HCEC 1CT (cell line): ENCODE measurements around the gene NUCB1.
"Not testable (repeated sequence)": the region's sequence is repeated elsewhere in the genome, so short reads cannot be mapped to it uniquely, and the experiment has no call there.

Experiments used
- DNase-seq: peaks from one replicate; pipeline ENCODE4 v3.0.0-alpha.2; 2017

The NUCB1 gene

GRCh38 chr19:48906324-48906723 is 6.2 kb downstream of the NUCB1 start:
- DNase-seq: no peak

GRCh38 chr19:48907671-48908070 is 7.6 kb downstream of the NUCB1 start:
- no peak for DNase-seq

- DNase-seq: not testable (repeated sequence)
Measured at GRCh38 chr19:48909424-48910077, 9.4 kb downstream of the NUCB1 start.

GRCh38 chr19:48910803-48911202 is 10.7 kb downstream of the NUCB1 start:
- DNase-seq: no peak

GRCh38 chr19:48913114-48913889 is 13.2 kb downstream of the NUCB1 start:
- DNase-seq: no peak

GRCh38 chr19:48914181-48914580 is 14.1 kb downstream of the NUCB1 start:
- no peak for DNase-seq

GRCh38 chr19:48915757-48916156 is 15.6 kb downstream of the NUCB1 start:
- no peak for DNase-seq

- DNase-seq: no peak
Measured at GRCh38 chr19:48918071-48918470, 18.0 kb downstream of the NUCB1 start.

GRCh38 chr19:48918801-48919247 is 18.7 kb downstream of the NUCB1 start:
- no peak for DNase-seq

- not testable (repeated sequence) for DNase-seq
Measured at GRCh38 chr19:48919271-48919670, 19.2 kb downstream of the NUCB1 start.

- no peak for DNase-seq
Measured at GRCh38 chr19:48920949-48921348, 20.8 kb downstream of the NUCB1 start.

- no peak for DNase-seq
Measured at GRCh38 chr19:48921721-48922500, 21.8 kb downstream of the NUCB1 start.

GRCh38 chr19:48922548-48923490 is 22.7 kb downstream of the NUCB1 start:
- no peak for DNase-seq

GRCh38 chr19:48925240-48925843 is 25.2 kb downstream of the NUCB1 start:
- peak; percentile 82 for DNase-seq

- DNase-seq: not testable (repeated sequence)
Measured at GRCh38 chr19:48925890-48926289, 25.8 kb downstream of the NUCB1 start.

- peak; percentile 98 for DNase-seq
Measured at GRCh38 chr19:48926909-48927308, 26.8 kb downstream of the NUCB1 start.

- DNase-seq: not testable (repeated sequence)
Measured at GRCh38 chr19:48927692-48928091, 27.6 kb downstream of the NUCB1 start.

- peak; percentile 4 for DNase-seq
Measured at GRCh38 chr19:48928164-48929025, 28.3 kb downstream of the NUCB1 start.

- peak; percentile 23 for DNase-seq
Measured at GRCh38 chr19:48933382-48933932, 33.3 kb downstream of the NUCB1 start, which contains the start of gene DHDH. Gene DHDH, plus strand, starts transcription at chr19:48933699. Its CDS starts 23 bp downstream, at chr19:48933722.

GRCh38 chr19:48934837-48935236 is 34.7 kb downstream of the NUCB1 start:
- DNase-seq: no peak
